ENCODE results near the gene NFRKB.

GRCh38 chr11:129933262-129933661 lies 37.9 kb upstream of the NFRKB start:
- TF ChIP-seq SP2 (IDR thresholded peaks at IDR 0.05; ENCODE audit: low read length) = no peak
- TF ChIP-seq HDAC6 (IDR thresholded peaks at IDR 0.05; ENCODE audit: low read depth, low read length) = no peak
- no peak for TF ChIP-seq EP300 (IDR thresholded peaks at IDR 0.05; ENCODE audit: borderline replicate concordance in 1 of 2, low read depth in 2 of 2, low read length in 2 of 2)
- no peak for TF ChIP-seq SIN3A (conservative IDR thresholded peaks at IDR 0.05 in 1 of 2, IDR thresholded peaks at IDR 0.05 in 1 of 2; ENCODE audit: low read depth in 1 of 2, low read length in 2 of 2)
- TF ChIP-seq POLR2AphosphoS5 (IDR thresholded peaks at IDR 0.05; ENCODE audit: low read depth, low read length) = no peak
- TF ChIP-seq EZH2 (IDR thresholded peaks at IDR 0.05; ENCODE audit: low read depth, low read length, severe bottlenecking) = no peak
- no peak for TF ChIP-seq CTCF (IDR thresholded peaks at IDR 0.05; ENCODE audit: control extremely low read depth in 1 of 3, insufficient read depth in 1 of 3, low read depth in 1 of 3, low read length in 3 of 3)
- TF ChIP-seq POLR2A (IDR thresholded peaks at IDR 0.05; ENCODE audit: control extremely low read depth in 1 of 2, low read depth in 2 of 2, low read length in 2 of 2) = no peak
- no peak for TF ChIP-seq RFX5 (IDR thresholded peaks at IDR 0.05; ENCODE audit: borderline replicate concordance, low read depth, low read length)
- no peak for TF ChIP-seq TCF12 (IDR thresholded peaks at IDR 0.05; ENCODE audit: low read depth, low read length)
- no peak for TF ChIP-seq FOSL1 (IDR thresholded peaks at IDR 0.05; ENCODE audit: insufficient read depth, low read depth, low read length)
- no peak for TF ChIP-seq TAF1 (IDR thresholded peaks at IDR 0.05; ENCODE audit: low read depth, low read length)
- TF ChIP-seq CHD2 (IDR thresholded peaks at IDR 0.05; ENCODE audit: low read length) = no peak
- no peak for TF ChIP-seq CBX5 (IDR thresholded peaks at IDR 0.05; ENCODE audit: low read depth, low read length)
